Endothelial cell of umbilical vein (primary cell): ENCODE results near the gene HS3ST3B1. TPM values are rescaled to one million over a fixed set of nuclear protein-coding genes. Genes with fewer than 3 reads are reported as not detected.

Experiments
- BruUV-seq: library from RNA; stranded (reverse); fragments of 400-500 nt; replicated peaks from 2 replicates; lab custom pipeline; 2021; lab: Mats Ljungman, UMichigan
- CTCF ChIA-PET: fragments of 300-600, 350-600 bp; sonication (Branson Sonifier 250); formaldehyde crosslinking; loops from one replicate; lab custom pipeline; 2021; ENCODE audit warnings: antibody characterized with exemption, inconsistent platforms; lab: Charles Lee
- POLR2A ChIA-PET: fragments of 300-600, 350-600 bp; sonication (Branson Sonifier 250); formaldehyde crosslinking; loops from one replicate; lab custom pipeline; 2021; ENCODE audit warnings: antibody characterized with exemption, inconsistent platforms; lab: Charles Lee
- DNase-seq: peaks from one replicate; pipeline ENCODE4 v3.0.0-alpha.2; 2011; ENCODE audit warnings: low read depth, low spot score
- FAIRE-seq: peaks from 2 replicates; lab custom pipeline; 2011; peaks lifted over from hg19 to GRCh38; lab: Jason Lieb, UNC
- H2AFZ ChIP-seq: 2 replicates; pipeline ENCODE4 v1.6.0; 2012; ENCODE audit warnings: low read depth, low read length, control low read depth, inconsistent platforms
- H3K27ac ChIP-seq: 2 replicates; pipeline ENCODE4 v1.5.1; 2011; ENCODE audit warnings: low read depth, mild to moderate bottlenecking, control low read depth, low read length, moderate library complexity; ENCODE audit not compliant: insufficient read depth
- H3K27me3 ChIP-seq, 2 experiments: 2 replicates each; pipeline versions ENCODE4 v1.6.0 to v1.6.1; 2011; ENCODE audit warnings: low read length in 2 of 2, mixed read lengths in 1 of 2; ENCODE audit not compliant: control insufficient read depth in 2 of 2, insufficient read depth in 2 of 2
- H3K36me3 ChIP-seq, 2 experiments: 2 replicates in 1 of 2; 3 replicates in 1 of 2; pipeline ENCODE4 v1.5.1; 2011; ENCODE audit warnings: low read length in 2 of 2, mild to moderate bottlenecking in 1 of 2, moderate library complexity in 1 of 2; ENCODE audit not compliant: control insufficient read depth in 2 of 2, insufficient read depth in 2 of 2; ENCODE audit errors: extremely low read depth in 1 of 2
- H3K4me1 ChIP-seq: 3 replicates; pipeline ENCODE4 v1.5.1; 2011; ENCODE audit warnings: mild to moderate bottlenecking, low read length; ENCODE audit not compliant: control insufficient read depth, insufficient read depth; ENCODE audit errors: extremely low read depth
- H3K4me2 ChIP-seq: 2 replicates; pipeline ENCODE4 v1.6.1; 2011; ENCODE audit warnings: low read length, control low read depth, mixed read lengths; ENCODE audit not compliant: insufficient read depth
- H3K4me3 ChIP-seq, 3 experiments: fragments of 200-600 bp in 1 of 3; sonication (generic), shearing (Covaris generic) in 1 of 3; replicated peaks in 1 of 3; 2 replicates each; pipeline ENCODE4 v1.5.1; 2011 to 2016; ENCODE audit warnings: control low read depth in 3 of 3, low read length in 3 of 3, mild to moderate bottlenecking in 2 of 3, inconsistent platforms in 1 of 3, low read depth in 1 of 3, moderate library complexity in 1 of 3; ENCODE audit not compliant: insufficient read depth in 1 of 3
- H3K79me2 ChIP-seq: 2 replicates; pipeline ENCODE4 v1.6.0; 2012; ENCODE audit warnings: low read length, inconsistent platforms; ENCODE audit not compliant: control insufficient read depth, insufficient read depth
- H3K9ac ChIP-seq: replicated peaks from 2 replicates; pipeline ENCODE3; 2011; ENCODE audit warnings: low read length, control low read depth; ENCODE audit not compliant: insufficient read depth; ENCODE audit errors: extremely low read depth
- H3K9me1 ChIP-seq: replicated peaks from 3 replicates; pipeline ENCODE4 v1.6.0; 2011; ENCODE audit warnings: mild to moderate bottlenecking, low read length; ENCODE audit not compliant: control insufficient read depth, insufficient read depth; ENCODE audit errors: extremely low read depth
- H3K9me3 ChIP-seq: replicated peaks from 2 replicates; pipeline ENCODE4 v1.5.1; 2012; ENCODE audit warnings: low read length, inconsistent platforms; ENCODE audit not compliant: control insufficient read depth, insufficient read depth
- H4K20me1 ChIP-seq: replicated peaks from 2 replicates; pipeline ENCODE3; 2011; ENCODE audit warnings: mild to moderate bottlenecking, low read length; ENCODE audit not compliant: control insufficient read depth, insufficient read depth; ENCODE audit errors: extremely low read depth
- EZH2 ChIP-seq: IDR thresholded peaks from 2 replicates; pipeline ENCODE4 v1.6.1; 2012; ENCODE audit warnings: borderline replicate concordance, low read depth, mild to moderate bottlenecking, moderate library complexity, low read length, inconsistent platforms; ENCODE audit not compliant: severe bottlenecking
- GATA2 ChIP-seq: IDR thresholded peaks from 2 replicates; pipeline ENCODE4 v1.7.0; 2011; ENCODE audit warnings: low read depth, mild to moderate bottlenecking, moderate library complexity, mixed read lengths, low read length; ENCODE audit not compliant: insufficient read length, insufficient read depth
- JUN ChIP-seq: IDR thresholded peaks from 2 replicates; pipeline ENCODE4 v1.6.1; 2011; ENCODE audit warnings: borderline replicate concordance, low read depth; ENCODE audit not compliant: insufficient read length, insufficient read depth
- POLR2A ChIP-seq: IDR thresholded peaks from 2 replicates; pipeline ENCODE4 v1.6.1; 2012; ENCODE audit warnings: low read depth, mild to moderate bottlenecking, control low read depth, low read length
- POLR2AphosphoS5 ChIP-seq: IDR thresholded peaks from 2 replicates; pipeline ENCODE4 v1.6.1; 2012; ENCODE audit warnings: low read depth, mild to moderate bottlenecking, control low read depth, low read length, moderate library complexity; ENCODE audit not compliant: insufficient read depth
- dilution Hi-C: fragments of 300-500 bp; cut with MboI; formaldehyde crosslinking; loops from one replicate; pipeline ENCODE4 v1.15.0; 2019; ENCODE audit warnings: low sequenced_read_pairs; ENCODE audit not compliant: extremely low pct_ligation_motif_present
- intact Hi-C: fragments of 100-400 bp; cut with micrococcal nuclease; formaldehyde crosslinking; loops from one replicate; pipeline ENCODE4 v1.10.0; 2022
- polyA plus RNA-seq, 4 experiments: library from polyadenylated mRNA; depleted of rRNA in 3 of 4; stranded (reverse) in 3 of 4; unstranded in 1 of 4; fragments of >200 nt; gene quantifications; 2 replicates each; pipeline versions ENCODE4 v1.2.1 to v1.2.3, GENCODE V29; 2011 to 2012; ENCODE audit warnings: missing spikeins in 1 of 4
- total RNA-seq: library from RNA; stranded (reverse); gene quantifications from 2 replicates; pipeline ENCODE4 v1.2.3, GENCODE V29; 2021
- TF ChIP-seq, protein P1 (sequence below): IDR thresholded peaks from 2 replicates; pipeline ENCODE4 v1.6.1; 2011; ENCODE audit not compliant: insufficient read depth, insufficient read length
- TF ChIP-seq, protein P2 (sequence below), 2 donors: IDR thresholded peaks; 1 replicate in 1 of 2; 2 replicates in 1 of 2; pipeline ENCODE4 v1.5.1; 2011; ENCODE audit warnings: low read length in 2 of 2, mild to moderate bottlenecking in 2 of 2, moderate library complexity in 2 of 2, control low read depth in 1 of 2, inconsistent platforms in 1 of 2, low read depth in 1 of 2; ENCODE audit not compliant: insufficient read depth in 1 of 2; ENCODE audit errors: extremely low read depth in 1 of 2

The HS3ST3B1 gene
- total and polyA plus RNA-seq, 2 donors (not counting 3 experiments of a cell fraction or from before 2014, with no cell fraction given), result not detected

DNA sequence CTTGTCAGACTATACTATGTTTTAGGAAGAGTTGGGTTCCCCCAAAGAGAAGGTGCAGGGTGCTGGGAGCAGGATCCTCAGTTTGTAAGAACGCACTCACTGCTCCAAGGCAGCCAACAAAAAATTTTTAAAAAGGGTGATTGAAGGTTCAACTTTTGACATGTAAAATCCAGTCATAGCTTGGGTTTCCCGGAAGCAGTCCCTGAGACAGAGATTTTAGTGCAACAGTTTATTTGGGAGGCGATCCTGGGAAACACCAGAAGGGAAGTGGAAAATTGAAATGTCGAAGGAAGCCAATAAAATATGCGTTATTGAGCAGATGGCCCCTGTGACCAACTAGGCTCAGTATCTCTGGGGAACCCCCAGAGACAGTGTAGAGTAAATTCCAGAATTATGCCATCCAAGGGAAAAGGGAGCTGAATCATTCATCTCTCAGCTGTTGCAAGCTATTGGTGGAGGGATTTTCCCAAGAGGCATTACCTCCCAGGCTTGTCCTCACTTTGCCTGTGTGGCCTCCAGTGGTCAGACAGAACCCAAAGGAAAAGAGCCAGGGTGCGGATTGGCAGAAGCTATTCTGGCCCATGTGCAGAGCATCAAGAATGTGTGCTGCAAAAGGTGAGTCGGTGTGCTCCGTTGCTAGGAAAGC, 72.9 kb downstream of the HS3ST3B1 start:
- H2AFZ ChIP-seq, result no peak overlapping the region
- no peak overlapping the region for H3K9ac ChIP-seq
- DNase-seq (no peak), FAIRE-seq (no peak)
- CTCF ChIA-PET, result no interaction called here
- BruUV-seq, result no TSS peak
- no peaks in the 10 kb centered on the region for H3K36me3 ChIP-seq
- H3K9me3 ChIP-seq, result peaks cover 5% of the 10 kb centered on the region
- no peak overlapping the region for H3K4me2 ChIP-seq
- no peaks in the 10 kb centered on the region for H3K79me2 ChIP-seq
- H3K27ac ChIP-seq, result no peak overlapping the region
- no peaks in the 10 kb centered on the region for H3K4me1 ChIP-seq
- H4K20me1 ChIP-seq, result no peaks in the 10 kb centered on the region
- TF ChIP-seq POLR2AphosphoS5 (no peak), EZH2 (no peak), GATA2 (no peak), POLR2A (no peak), JUN (no peak)
- TF ChIP-seq, protein P1, sequence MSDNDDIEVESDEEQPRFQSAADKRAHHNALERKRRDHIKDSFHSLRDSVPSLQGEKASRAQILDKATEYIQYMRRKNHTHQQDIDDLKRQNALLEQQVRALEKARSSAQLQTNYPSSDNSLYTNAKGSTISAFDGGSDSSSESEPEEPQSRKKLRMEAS, result no peak
- TF ChIP-seq, protein P2, sequence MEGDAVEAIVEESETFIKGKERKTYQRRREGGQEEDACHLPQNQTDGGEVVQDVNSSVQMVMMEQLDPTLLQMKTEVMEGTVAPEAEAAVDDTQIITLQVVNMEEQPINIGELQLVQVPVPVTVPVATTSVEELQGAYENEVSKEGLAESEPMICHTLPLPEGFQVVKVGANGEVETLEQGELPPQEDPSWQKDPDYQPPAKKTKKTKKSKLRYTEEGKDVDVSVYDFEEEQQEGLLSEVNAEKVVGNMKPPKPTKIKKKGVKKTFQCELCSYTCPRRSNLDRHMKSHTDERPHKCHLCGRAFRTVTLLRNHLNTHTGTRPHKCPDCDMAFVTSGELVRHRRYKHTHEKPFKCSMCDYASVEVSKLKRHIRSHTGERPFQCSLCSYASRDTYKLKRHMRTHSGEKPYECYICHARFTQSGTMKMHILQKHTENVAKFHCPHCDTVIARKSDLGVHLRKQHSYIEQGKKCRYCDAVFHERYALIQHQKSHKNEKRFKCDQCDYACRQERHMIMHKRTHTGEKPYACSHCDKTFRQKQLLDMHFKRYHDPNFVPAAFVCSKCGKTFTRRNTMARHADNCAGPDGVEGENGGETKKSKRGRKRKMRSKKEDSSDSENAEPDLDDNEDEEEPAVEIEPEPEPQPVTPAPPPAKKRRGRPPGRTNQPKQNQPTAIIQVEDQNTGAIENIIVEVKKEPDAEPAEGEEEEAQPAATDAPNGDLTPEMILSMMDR (IDR thresholded peaks at IDR 0.05; ENCODE audit: extremely low read depth in 1 of 2, insufficient read depth in 1 of 2, low read depth in 1 of 2, low read length in 2 of 2), result no peak
- H3K9me1 ChIP-seq, result no peaks in the 10 kb centered on the region
- no peak overlapping the region for H3K4me3 ChIP-seq
- intact Hi-C loops (no loop called here), dilution Hi-C loops (no loop called here)
- POLR2A ChIA-PET, result no interaction called here
- no peaks in the 10 kb centered on the region for H3K27me3 ChIP-seq
